ENCODE data around the gene GPR15LG. TPM values are rescaled to one million over a fixed set of nuclear protein-coding genes. Genes with fewer than 3 reads are reported as not detected.
A peak's percentile ranks its signal among the peaks of the same experiment; 100 is the strongest.

Gene GPR15LG
- total and polyA plus RNA-seq, 10 of the 15 experiments (the other 5 are each of a cell fraction or from before 2014, with no cell fraction given), result 1.1 to 12.2 (median 1.4) TPM

DNA sequence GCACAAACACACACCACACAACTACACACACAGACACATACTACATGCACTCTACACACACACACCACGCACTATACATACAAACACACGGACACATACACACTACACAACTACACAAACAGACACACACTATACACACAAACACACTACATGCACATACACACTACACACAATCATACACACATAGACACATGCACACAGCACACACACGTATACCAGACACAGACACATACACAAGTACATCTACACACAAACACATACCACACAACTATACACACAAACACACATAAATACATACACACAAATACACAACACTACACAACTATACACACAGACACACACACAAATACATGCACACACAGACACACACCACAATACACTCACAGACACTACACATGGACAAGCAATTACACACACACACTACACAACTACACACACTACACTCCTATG is 4.6 kb downstream of the GPR15LG start (continued):
- TF ChIP-seq PBX3 (IDR thresholded peaks at IDR 0.05; ENCODE audit: insufficient replicate concordance, low read depth, low read length), result no peak
- TF ChIP-seq SREBF2 (IDR thresholded peaks at IDR 0.05; ENCODE audit: low read length), result no peak
- no peak for TF ChIP-seq SUPT20H (IDR thresholded peaks at IDR 0.05; ENCODE audit: borderline replicate concordance, control insufficient read depth, low read depth, low read length)
- no peak for TF ChIP-seq SMAD1 (IDR thresholded peaks at IDR 0.05; ENCODE audit: low read depth, partially characterized antibody)
- no peak for TF ChIP-seq ZNF384 (IDR thresholded peaks at IDR 0.05; ENCODE audit: borderline replicate concordance, low read depth, low read length)
- peak; percentile 86 for TF ChIP-seq NBN (IDR thresholded peaks at IDR 0.05)
- TF ChIP-seq YY1 (IDR thresholded peaks at IDR 0.05; ENCODE audit: low read depth, low read length), result no peak
- no peak for TF ChIP-seq MXI1 (IDR thresholded peaks at IDR 0.05; ENCODE audit: low read depth, low read length)
- no peak for TF ChIP-seq CEBPB (IDR thresholded peaks at IDR 0.05; ENCODE audit: borderline replicate concordance in 1 of 2, low read depth in 2 of 2, low read length in 2 of 2)
- no peak for TF ChIP-seq PAX5 (IDR thresholded peaks at IDR 0.05; ENCODE audit: borderline replicate concordance, low read depth, low read length)
- no peak for TF ChIP-seq KLF5 (IDR thresholded peaks at IDR 0.05; ENCODE audit: partially characterized antibody)
- no peak for TF ChIP-seq RCOR1 (conservative IDR thresholded peaks at IDR 0.05; ENCODE audit: low read depth, low read length)
- no peak for TF ChIP-seq ZZZ3 (IDR thresholded peaks at IDR 0.05; ENCODE audit: control insufficient read depth, insufficient read length, low read depth)
- TF ChIP-seq HDGF (IDR thresholded peaks at IDR 0.05), result peak; percentile 98
- TF ChIP-seq KAT2A (conservative IDR thresholded peaks at IDR 0.05; ENCODE audit: control insufficient read depth, low read depth, low read length), result no peak
- TF ChIP-seq, protein P1, sequence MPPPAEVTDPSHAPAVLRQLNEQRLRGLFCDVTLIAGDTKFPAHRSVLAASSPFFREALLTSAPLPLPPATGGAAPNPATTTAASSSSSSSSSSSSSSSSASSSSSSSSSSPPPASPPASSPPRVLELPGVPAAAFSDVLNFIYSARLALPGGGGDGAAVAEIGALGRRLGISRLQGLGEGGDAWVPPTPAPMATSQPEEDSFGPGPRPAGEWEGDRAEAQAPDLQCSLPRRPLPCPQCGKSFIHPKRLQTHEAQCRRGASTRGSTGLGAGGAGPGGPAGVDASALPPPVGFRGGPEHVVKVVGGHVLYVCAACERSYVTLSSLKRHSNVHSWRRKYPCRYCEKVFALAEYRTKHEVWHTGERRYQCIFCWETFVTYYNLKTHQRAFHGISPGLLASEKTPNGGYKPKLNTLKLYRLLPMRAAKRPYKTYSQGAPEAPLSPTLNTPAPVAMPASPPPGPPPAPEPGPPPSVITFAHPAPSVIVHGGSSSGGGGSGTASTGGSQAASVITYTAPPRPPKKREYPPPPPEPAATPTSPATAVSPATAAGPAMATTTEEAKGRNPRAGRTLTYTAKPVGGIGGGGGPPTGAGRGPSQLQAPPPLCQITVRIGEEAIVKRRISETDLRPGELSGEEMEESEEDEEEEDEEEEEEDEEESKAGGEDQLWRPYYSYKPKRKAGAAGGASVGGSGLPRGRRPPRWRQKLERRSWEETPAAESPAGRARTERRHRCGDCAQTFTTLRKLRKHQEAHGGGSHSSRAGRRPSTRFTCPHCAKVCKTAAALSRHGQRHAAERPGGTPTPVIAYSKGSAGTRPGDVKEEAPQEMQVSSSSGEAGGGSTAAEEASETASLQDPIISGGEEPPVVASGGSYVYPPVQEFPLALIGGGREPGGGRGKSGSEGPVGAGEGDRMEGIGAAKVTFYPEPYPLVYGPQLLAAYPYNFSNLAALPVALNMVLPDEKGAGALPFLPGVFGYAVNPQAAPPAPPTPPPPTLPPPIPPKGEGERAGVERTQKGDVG (CRISPR knock-in tag; IDR thresholded peaks at IDR 0.05), result no peak
- no peak for TF ChIP-seq SRF (IDR thresholded peaks at IDR 0.05; ENCODE audit: low read depth in 2 of 2, low read length in 2 of 2)
- no peak for TF ChIP-seq NFIC (IDR thresholded peaks at IDR 0.05; ENCODE audit: low read depth, low read length)
- no peak for TF ChIP-seq SIX5 (IDR thresholded peaks at IDR 0.05; ENCODE audit: low read depth, low read length, severe bottlenecking)
- TF ChIP-seq ZBED1 (IDR thresholded peaks at IDR 0.05; ENCODE audit: borderline replicate concordance), result no peak
- no peak for TF ChIP-seq DPF2 (IDR thresholded peaks at IDR 0.05)
- TF ChIP-seq SMAD5 (IDR thresholded peaks at IDR 0.05; ENCODE audit: low read depth), result no peak
- TF ChIP-seq MEF2A (IDR thresholded peaks at IDR 0.05; ENCODE audit: insufficient read depth, low read depth, low read length), result no peak
- TF ChIP-seq TCF3 (IDR thresholded peaks at IDR 0.05; ENCODE audit: borderline replicate concordance, insufficient read depth, low read depth, low read length), result no peak
- TF ChIP-seq PAX8 (IDR thresholded peaks at IDR 0.05), result no peak
- no peak for TF ChIP-seq ZNF207 (IDR thresholded peaks at IDR 0.05; ENCODE audit: borderline replicate concordance)
- TF ChIP-seq, protein P2, sequence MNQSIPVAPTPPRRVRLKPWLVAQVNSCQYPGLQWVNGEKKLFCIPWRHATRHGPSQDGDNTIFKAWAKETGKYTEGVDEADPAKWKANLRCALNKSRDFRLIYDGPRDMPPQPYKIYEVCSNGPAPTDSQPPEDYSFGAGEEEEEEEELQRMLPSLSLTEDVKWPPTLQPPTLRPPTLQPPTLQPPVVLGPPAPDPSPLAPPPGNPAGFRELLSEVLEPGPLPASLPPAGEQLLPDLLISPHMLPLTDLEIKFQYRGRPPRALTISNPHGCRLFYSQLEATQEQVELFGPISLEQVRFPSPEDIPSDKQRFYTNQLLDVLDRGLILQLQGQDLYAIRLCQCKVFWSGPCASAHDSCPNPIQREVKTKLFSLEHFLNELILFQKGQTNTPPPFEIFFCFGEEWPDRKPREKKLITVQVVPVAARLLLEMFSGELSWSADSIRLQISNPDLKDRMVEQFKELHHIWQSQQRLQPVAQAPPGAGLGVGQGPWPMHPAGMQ (IDR thresholded peaks at IDR 0.05; ENCODE audit: borderline replicate concordance), result no peak
- TF ChIP-seq TAF1 (IDR thresholded peaks at IDR 0.05; ENCODE audit: borderline replicate concordance, low read depth, low read length), result no peak

Data from GM12878 (cell line).